Brain microvascular endothelial cell (primary cell): ENCODE measurements around the gene GRPR.
"Not testable (repeated sequence)": the region's sequence is repeated elsewhere in the genome, so short reads cannot be mapped to it uniquely, and the experiment has no call there.

Experiments used
- DNase-seq: peaks from one replicate; pipeline ENCODE4 v3.0.0-alpha.2; 2020
- H3K27ac ChIP-seq: fragments of 250-450 bp; sonication (Bioruptor Pico); 2 replicates; pipeline ENCODE4 v1.5.1; 2020; ENCODE audit warnings: mild to moderate bottlenecking, moderate library complexity
- H3K27me3 ChIP-seq: fragments of 250-450 bp; sonication (Bioruptor Pico); replicated peaks from 2 replicates; pipeline ENCODE4 v1.5.1; 2020; ENCODE audit warnings: mild to moderate bottlenecking
- H3K36me3 ChIP-seq: fragments of 250-450 bp; sonication (Bioruptor Pico); replicated peaks from 2 replicates; pipeline ENCODE4 v1.5.1; 2020; ENCODE audit warnings: mild to moderate bottlenecking
- H3K4me3 ChIP-seq: 2 replicates; pipeline ENCODE4 v1.5.1; 2011; ENCODE audit warnings: low read depth, mild to moderate bottlenecking, control low read depth, low read length, moderate library complexity
- in situ Hi-C: cut with HindIII; loops from 2 replicates; pipeline ENCODE4 v1.10.0; 2017; ENCODE audit warnings: low sequenced_read_pairs, low pct_ligation_motif_present
- TF ChIP-seq, protein P1 (sequence below): IDR thresholded peaks from 2 replicates; pipeline ENCODE4 v1.5.1; 2011; ENCODE audit warnings: low read depth, mild to moderate bottlenecking, moderate library complexity, low read length, control low read depth, inconsistent platforms; ENCODE audit errors: missing control alignments

The GRPR gene

DNA sequence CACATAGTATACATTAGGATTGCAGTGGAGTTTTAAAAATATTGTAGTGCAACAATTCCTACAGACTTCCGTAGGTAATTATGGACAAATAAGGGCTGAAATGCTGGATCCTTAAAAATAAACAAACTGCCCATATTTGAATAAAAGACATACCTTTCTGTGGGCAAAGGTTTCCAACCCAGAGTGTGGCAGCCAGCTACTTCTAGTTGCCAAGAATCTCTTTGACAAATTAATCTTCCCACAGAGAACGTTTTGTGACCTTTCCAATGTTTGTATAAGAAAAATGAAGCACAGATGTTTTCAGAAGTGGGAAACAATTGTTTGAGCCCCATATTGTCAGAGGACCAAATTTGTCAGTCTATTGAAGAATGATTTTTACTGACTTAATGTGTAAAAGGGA, 21.1 kb downstream of the GRPR start:
- in situ Hi-C loops, result no loop called here
- H3K27ac ChIP-seq, result no peak overlapping the region
- no peak for DNase-seq
- H3K36me3 ChIP-seq, result no peaks in the 10 kb centered on the region
- no peak overlapping the region for H3K4me3 ChIP-seq
- H3K27me3 ChIP-seq, result no peaks in the 10 kb centered on the region
- TF ChIP-seq, protein P1, sequence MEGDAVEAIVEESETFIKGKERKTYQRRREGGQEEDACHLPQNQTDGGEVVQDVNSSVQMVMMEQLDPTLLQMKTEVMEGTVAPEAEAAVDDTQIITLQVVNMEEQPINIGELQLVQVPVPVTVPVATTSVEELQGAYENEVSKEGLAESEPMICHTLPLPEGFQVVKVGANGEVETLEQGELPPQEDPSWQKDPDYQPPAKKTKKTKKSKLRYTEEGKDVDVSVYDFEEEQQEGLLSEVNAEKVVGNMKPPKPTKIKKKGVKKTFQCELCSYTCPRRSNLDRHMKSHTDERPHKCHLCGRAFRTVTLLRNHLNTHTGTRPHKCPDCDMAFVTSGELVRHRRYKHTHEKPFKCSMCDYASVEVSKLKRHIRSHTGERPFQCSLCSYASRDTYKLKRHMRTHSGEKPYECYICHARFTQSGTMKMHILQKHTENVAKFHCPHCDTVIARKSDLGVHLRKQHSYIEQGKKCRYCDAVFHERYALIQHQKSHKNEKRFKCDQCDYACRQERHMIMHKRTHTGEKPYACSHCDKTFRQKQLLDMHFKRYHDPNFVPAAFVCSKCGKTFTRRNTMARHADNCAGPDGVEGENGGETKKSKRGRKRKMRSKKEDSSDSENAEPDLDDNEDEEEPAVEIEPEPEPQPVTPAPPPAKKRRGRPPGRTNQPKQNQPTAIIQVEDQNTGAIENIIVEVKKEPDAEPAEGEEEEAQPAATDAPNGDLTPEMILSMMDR, result no peak

DNA sequence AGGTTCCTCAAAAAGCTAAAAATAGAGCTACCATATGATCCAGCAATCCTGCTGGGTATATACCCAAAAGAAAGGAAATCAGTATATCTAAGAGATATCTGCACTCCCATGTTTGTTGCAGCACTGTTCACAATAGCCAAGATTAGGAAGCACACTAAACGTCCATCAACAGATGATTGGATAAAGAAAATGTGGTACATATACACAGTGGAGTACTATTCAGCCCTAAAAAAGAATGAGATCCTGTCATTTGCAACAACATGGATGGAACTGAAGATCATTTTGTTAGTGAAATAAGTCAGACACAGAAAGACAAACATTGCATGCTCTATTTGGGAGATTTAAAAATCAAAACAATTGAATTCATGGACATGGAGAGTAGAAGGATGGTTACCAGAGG, 21.7 kb downstream of the GRPR start:
- in situ Hi-C loops, DNase-seq, H3K4me3 ChIP-seq, H3K27me3 ChIP-seq, H3K27ac ChIP-seq, H3K36me3 ChIP-seq: not testable (repeated sequence)

DNA sequence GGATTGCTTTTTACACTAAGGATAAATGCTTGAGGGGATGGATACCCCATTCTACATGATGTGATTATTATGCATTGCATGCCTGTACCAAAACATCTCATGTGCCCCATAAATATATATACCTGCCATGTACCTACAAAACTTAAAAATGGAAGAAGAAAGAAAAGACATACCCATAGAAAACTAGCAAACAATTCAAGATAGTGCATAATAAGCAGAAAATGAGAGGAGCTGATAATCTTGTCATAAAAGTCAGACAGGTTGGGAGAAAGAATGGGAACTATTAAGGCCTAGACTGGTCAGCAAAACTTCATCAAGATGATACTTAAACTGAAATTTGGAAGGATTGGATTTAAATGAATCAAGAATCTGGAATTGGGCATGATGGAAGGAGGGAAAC, 22.3 kb downstream of the GRPR start:
- in situ Hi-C loops, result no loop called here
- no peaks in the 10 kb centered on the region for H3K27me3 ChIP-seq
- TF ChIP-seq, protein P1, result no peak
- no peaks in the 10 kb centered on the region for H3K36me3 ChIP-seq
- no peak for DNase-seq
- no peak overlapping the region for H3K27ac ChIP-seq
- H3K4me3 ChIP-seq, result no peak overlapping the region

DNA sequence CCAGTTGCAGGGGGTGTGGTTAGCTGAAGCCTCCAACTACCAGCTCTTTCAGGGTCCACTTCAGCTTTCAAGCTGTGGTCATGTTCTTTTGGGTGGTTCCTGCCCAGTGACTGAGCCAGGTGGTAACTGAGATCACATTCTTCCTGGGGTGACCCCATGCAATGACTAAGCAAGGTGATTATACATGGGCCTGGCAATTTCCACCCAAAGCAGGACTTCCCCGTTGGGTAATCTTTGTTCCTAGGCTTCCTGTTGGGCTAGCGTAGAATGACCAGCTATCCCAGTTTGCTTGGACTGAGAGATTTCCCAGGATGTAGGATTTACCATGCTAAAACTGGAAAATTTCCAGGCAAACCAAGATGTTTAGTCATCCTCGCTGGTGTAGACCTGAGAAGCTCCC, 25.5 kb downstream of the GRPR start:
- Histone ChIP-seq H3K27me3 (no peaks in the 10 kb centered on the region), H3K27ac (no peak overlapping the region), H3K4me3 (no peak overlapping the region), H3K36me3 (no peaks in the 10 kb centered on the region)
- DNase-seq, result no peak
- in situ Hi-C loops, result no loop called here
- TF ChIP-seq, protein P1, result no peak

DNA sequence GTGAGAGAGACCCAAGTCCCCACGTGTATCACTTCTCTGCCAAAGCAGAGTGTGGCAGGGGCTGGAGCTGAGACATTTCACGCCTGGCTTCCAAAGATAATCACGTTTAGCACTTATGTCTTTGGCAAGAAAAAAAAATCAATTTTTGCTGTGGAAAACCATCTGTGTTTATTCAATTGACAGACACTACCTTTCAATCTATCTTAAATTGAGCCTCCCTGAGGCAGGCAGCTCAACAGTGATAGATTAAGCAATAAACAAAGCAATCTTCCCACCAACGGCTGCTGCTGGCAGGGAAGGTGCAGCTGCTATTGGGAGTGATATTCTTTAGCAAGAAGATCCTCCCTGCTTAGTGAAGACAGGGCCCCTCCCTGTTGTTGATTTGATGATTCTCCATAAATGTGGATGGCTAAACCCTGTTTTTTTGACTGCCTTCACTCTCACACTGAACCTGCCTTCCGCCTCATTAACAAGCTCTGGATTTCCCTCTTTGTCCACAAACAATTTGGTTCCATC, 32.3 kb downstream of the GRPR start:
- DNase-seq, result no peak
- TF ChIP-seq, protein P1, result no peak
- Histone ChIP-seq H3K27ac (no peak overlapping the region), H3K36me3 (no peaks in the 10 kb centered on the region), H3K4me3 (no peak overlapping the region), H3K27me3 (no peaks in the 10 kb centered on the region)
- in situ Hi-C loops, result no loop called here

DNA sequence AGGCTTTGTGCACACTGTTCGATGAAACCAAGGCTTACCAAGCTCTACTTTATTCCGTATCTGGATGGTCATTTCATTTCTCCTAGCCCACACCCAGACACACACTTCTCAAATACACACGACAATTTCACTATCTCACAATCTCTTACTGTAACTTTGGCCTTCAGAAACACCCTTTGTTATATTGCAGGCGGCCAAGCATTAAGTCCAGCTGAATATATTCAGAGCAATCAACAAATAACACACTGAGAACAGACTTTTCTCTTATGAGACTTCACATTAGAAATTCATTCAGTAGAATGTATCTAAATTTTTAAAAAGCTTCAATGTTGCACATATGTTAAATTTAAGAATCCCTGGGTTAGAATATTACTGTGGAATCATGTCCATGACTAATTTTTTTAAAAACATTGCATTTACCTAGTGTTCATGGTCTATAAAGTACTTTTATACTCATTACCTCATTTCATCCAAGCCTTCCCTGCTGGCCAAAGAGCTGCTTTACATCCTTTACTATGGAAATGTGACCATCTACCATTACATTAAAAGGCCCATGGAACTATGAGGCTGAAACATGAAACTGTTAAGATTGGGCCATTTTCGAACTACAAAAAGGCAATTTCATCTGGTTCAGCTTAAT, 33.4 kb downstream of the GRPR start:
- Histone ChIP-seq H3K4me3 (no peak overlapping the region), H3K27me3 (no peaks in the 10 kb centered on the region), H3K27ac (no peak overlapping the region), H3K36me3 (no peaks in the 10 kb centered on the region)
- in situ Hi-C loops, result no loop called here
- DNase-seq, result no peak
- TF ChIP-seq, protein P1, result no peak
